ENCODE measurements around the gene SAP30L.

- TF ChIP-seq CTCF (IDR thresholded peaks at IDR 0.05): no peak
- no peak for TF ChIP-seq POLR2A (IDR thresholded peaks at IDR 0.05)
These were observed 60.4 kb downstream of the SAP30L start for GRCh38 chr5:154506049-154506715.
